GM12878 (cell line): Measurements from ENCODE around the gene ADGRD1. TPM values are rescaled to one million over a fixed set of nuclear protein-coding genes. Genes with fewer than 3 reads are reported as not detected.
A peak's percentile ranks its signal among the peaks of the same experiment; 100 is the strongest.

ENCODE experiments used
- ATAC-seq: fragments of 200-7000 bp; cut with Tn5 transposase; 3 replicates; pipeline ENCODE4 v1.9.1; 2020; ENCODE audit warnings: mild to moderate bottlenecking, moderate library complexity
- BruUV-seq: library from RNA; stranded (reverse); fragments of 400-500 nt; replicated peaks from 2 replicates; lab custom pipeline; 2021; lab: Mats Ljungman, UMichigan
- CTCF ChIA-PET: fragments of 300-600 bp; sonication (Branson Sonifier 250); formaldehyde crosslinking; extraction: SDS; loops from one replicate; lab custom pipeline; 2021; ENCODE audit warnings: inconsistent platforms; lab: Yijun Ruan, JAX
- POLR2A ChIA-PET: fragments of 350-600 bp; formaldehyde crosslinking; extraction: SDS; loops from one replicate; lab custom pipeline; 2021; ENCODE audit warnings: inconsistent platforms; lab: Charles Lee
- RAD21 ChIA-PET: fragments of 300-600 bp; sonication (Branson Sonifier 250); formaldehyde crosslinking; loops from one replicate; lab custom pipeline; 2023; ENCODE audit warnings: antibody characterized with exemption; ENCODE audit not compliant: unreplicated experiment; lab: Charles Lee
- SMC1A ChIA-PET: fragments of 300-600 bp; sonication (Branson Sonifier 250); formaldehyde crosslinking; loops from one replicate; lab custom pipeline; 2023; ENCODE audit not compliant: unreplicated experiment, uncharacterized antibody; lab: Charles Lee
- DNase-seq: peaks from one replicate; pipeline ENCODE4 v3.0.0-alpha.2; 2011; ENCODE audit warnings: low read depth, low spot score
- FAIRE-seq: peaks from 3 replicates; lab custom pipeline; 2011; peaks lifted over from hg19 to GRCh38; lab: Jason Lieb, UNC
- H2AFZ ChIP-seq: 2 replicates; pipeline ENCODE4 v1.6.0; 2011; ENCODE audit warnings: low read depth, low read length, control low read depth; ENCODE audit not compliant: control insufficient read depth
- H3K27ac ChIP-seq: 2 replicates; pipeline ENCODE4 v1.5.1; 2011; ENCODE audit warnings: control low read depth; ENCODE audit not compliant: control insufficient read depth, insufficient read depth
- H3K27me3 ChIP-seq, 2 experiments: replicated peaks in 1 of 2; 2 replicates each; pipeline versions ENCODE4 v1.6.0 to v1.6.1; 2011; ENCODE audit warnings: low read length in 1 of 2; ENCODE audit not compliant: control insufficient read depth in 2 of 2, insufficient read depth in 2 of 2
- H3K36me3 ChIP-seq, 2 experiments: 2 replicates each; pipeline ENCODE4 v1.5.1; 2011; ENCODE audit warnings: low read length in 1 of 2; ENCODE audit not compliant: control insufficient read depth in 2 of 2, insufficient read depth in 2 of 2
- H3K4me1 ChIP-seq: 2 replicates; pipeline ENCODE4 v1.6.1; 2011; ENCODE audit warnings: mild to moderate bottlenecking, low read length, moderate library complexity, mixed read lengths; ENCODE audit not compliant: control insufficient read depth, insufficient read depth
- H3K4me2 ChIP-seq: 2 replicates; pipeline ENCODE4 v1.6.0; 2011; ENCODE audit warnings: control low read depth; ENCODE audit not compliant: control insufficient read depth, insufficient read depth
- H3K4me3 ChIP-seq: fragments of 200-600 bp; sonication (generic); 2 replicates; pipeline ENCODE4 v1.5.1; 2016
- H3K79me2 ChIP-seq: 2 replicates; pipeline ENCODE4 v1.6.0; 2011; ENCODE audit warnings: low read length; ENCODE audit not compliant: control insufficient read depth, insufficient read depth
- H3K9ac ChIP-seq: 2 replicates; pipeline ENCODE4 v1.8.0; 2011; ENCODE audit warnings: low read length, control low read depth, mixed read lengths; ENCODE audit not compliant: control insufficient read depth, insufficient read depth
- H3K9me3 ChIP-seq: replicated peaks from 3 replicates; pipeline ENCODE4 v1.5.1; 2011; ENCODE audit warnings: mild to moderate bottlenecking, low read length; ENCODE audit not compliant: control insufficient read depth, insufficient read depth
- H4K20me1 ChIP-seq: 2 replicates; pipeline ENCODE4 v1.6.0; 2011; ENCODE audit not compliant: control insufficient read depth, insufficient read depth
- FOXM1 ChIP-seq: IDR thresholded peaks from 2 replicates; pipeline ENCODE4 v1.6.1; 2012; ENCODE audit warnings: low read depth, mild to moderate bottlenecking, inconsistent platforms, low read length, moderate library complexity
- RFX5 ChIP-seq: IDR thresholded peaks from 2 replicates; pipeline ENCODE4 v1.6.1; 2011; ENCODE audit warnings: low read depth, low read length, improper control_type of control experiment
- SPI1 ChIP-seq: IDR thresholded peaks from 2 replicates; pipeline ENCODE4 v1.6.1; 2011; ENCODE audit warnings: low read depth, mild to moderate bottlenecking, low read length, moderate library complexity, borderline replicate concordance; ENCODE audit not compliant: insufficient read depth
- WGBS: methylation state at CpG from one replicate; pipeline ENCODE4 v1.1.6; 2016; ENCODE audit warnings: low lambda C conversion rate; ENCODE audit not compliant: insufficient replicate concordance, insufficient coverage; ENCODE audit errors: missing lambda C conversion rate; 5-methylcytosine and 5-hydroxymethylcytosine counted together
- in situ Hi-C: fragments of 300-500 bp; cut with MboI; formaldehyde crosslinking; loops from 9 replicates; pipeline ENCODE4 v1.14.3; 2018; ENCODE audit warnings: mixed read lengths
- intact Hi-C: fragments of 100-400 bp; cut with micrococcal nuclease; formaldehyde crosslinking; loops from one replicate; pipeline ENCODE4 v1.14.2; 2022; ENCODE audit not compliant: unreplicated experiment
- polyA plus RNA-seq, 11 experiments: library from polyadenylated mRNA; depleted of rRNA in 4 of 11; unstranded in 6 of 11; stranded (reverse) in 5 of 11; fragments of >200 nt; fragmentation: Nextera tagmentation in 4 of 11; fragmentation: Illumina TruSeq in 1 of 11; extraction: Ambion mirVana in 4 of 11; extraction: Trizol in 1 of 11; gene quantifications; 1 replicate in 1 of 11; 2 replicates in 10 of 11; pipeline versions ENCODE4 v1.2.1 to v1.2.3, GENCODE V29; 2011 to 2016; ENCODE audit warnings: inconsistent platforms in 2 of 11, missing spikeins in 2 of 11, low read depth in 1 of 11
- total RNA-seq, 4 experiments: library from RNA; depleted of rRNA in 3 of 4; stranded (reverse); fragments of >200 nt in 3 of 4; fragmentation: Illumina TruSeq in 1 of 4; extraction: Trizol in 1 of 4; gene quantifications; 2 replicates each; pipeline versions ENCODE4 v1.2.1 to v1.2.3, GENCODE V29; 2013 to 2021
- TF ChIP-seq, protein P1 (sequence below): fragments of 150-350 bp; IDR thresholded peaks from 2 replicates; pipeline ENCODE4 v1.6.1; 2014; ENCODE audit warnings: mild to moderate bottlenecking, low read depth, low read length

The ADGRD1 gene
- total and polyA plus RNA-seq, 10 of the 15 experiments (the other 5 are each of a cell fraction or from before 2014, with no cell fraction given), result 0.15 to 12.7 (median 1.2) TPM

DNA sequence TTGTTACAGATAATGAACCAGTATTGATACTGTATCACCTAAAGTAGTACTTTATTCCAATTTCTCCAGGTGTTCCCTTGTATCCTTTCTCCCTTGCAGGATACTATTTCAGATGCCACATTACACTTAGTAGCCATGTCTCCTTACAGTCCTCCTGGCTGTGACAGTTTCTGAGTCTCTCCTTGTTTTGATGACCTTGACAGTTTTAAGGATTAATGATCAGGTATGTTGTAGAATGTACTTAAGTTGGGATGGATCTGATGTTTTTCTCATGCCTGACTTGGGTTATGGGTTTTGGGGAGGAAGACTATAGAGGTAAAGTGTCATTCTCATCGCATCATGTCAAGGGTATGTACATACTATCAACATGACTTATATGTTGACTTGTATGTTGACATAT, 193.6 kb downstream of the ADGRD1 start:
- DNase-seq, result no peak
- ATAC-seq, result no peak
- H4K20me1 ChIP-seq, result no peaks in the 10 kb centered on the region
- TF ChIP-seq, protein P1, sequence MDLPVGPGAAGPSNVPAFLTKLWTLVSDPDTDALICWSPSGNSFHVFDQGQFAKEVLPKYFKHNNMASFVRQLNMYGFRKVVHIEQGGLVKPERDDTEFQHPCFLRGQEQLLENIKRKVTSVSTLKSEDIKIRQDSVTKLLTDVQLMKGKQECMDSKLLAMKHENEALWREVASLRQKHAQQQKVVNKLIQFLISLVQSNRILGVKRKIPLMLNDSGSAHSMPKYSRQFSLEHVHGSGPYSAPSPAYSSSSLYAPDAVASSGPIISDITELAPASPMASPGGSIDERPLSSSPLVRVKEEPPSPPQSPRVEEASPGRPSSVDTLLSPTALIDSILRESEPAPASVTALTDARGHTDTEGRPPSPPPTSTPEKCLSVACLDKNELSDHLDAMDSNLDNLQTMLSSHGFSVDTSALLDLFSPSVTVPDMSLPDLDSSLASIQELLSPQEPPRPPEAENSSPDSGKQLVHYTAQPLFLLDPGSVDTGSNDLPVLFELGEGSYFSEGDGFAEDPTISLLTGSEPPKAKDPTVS, result no peak
- no peak for TF ChIP-seq RFX5
- ChIA-PET CTCF (no interaction called here), POLR2A (no interaction called here), RAD21 (no interaction called here), SMC1A (no interaction called here)
- H3K27me3 ChIP-seq, result no peaks in the 10 kb centered on the region; a peak in 1 of 4 replicates
- no TSS peak for BruUV-seq
- no peaks in the 10 kb centered on the region for H3K36me3 ChIP-seq
- no peak overlapping the region for H2AFZ ChIP-seq
- H3K4me3 ChIP-seq, result no peak overlapping the region
- H3K79me2 ChIP-seq, result no peaks in the 10 kb centered on the region
- in situ Hi-C loops, result no loop called here
- no peak overlapping the region for H3K4me2 ChIP-seq
- H3K9me3 ChIP-seq, result no peaks in the 10 kb centered on the region
- intact Hi-C loops, result loop anchor here (10.0 kb wide), 1 partner anchor 308 kb away; no protein-coding TSS in a partner anchor
- WGBS, result 65% methylated on average over 1 of the region's 1 CpG
- H3K4me1 ChIP-seq, result no peaks in the 10 kb centered on the region
- FAIRE-seq, result no peak
- no peak overlapping the region for H3K27ac ChIP-seq
- H3K9ac ChIP-seq, result no peak overlapping the region

DNA sequence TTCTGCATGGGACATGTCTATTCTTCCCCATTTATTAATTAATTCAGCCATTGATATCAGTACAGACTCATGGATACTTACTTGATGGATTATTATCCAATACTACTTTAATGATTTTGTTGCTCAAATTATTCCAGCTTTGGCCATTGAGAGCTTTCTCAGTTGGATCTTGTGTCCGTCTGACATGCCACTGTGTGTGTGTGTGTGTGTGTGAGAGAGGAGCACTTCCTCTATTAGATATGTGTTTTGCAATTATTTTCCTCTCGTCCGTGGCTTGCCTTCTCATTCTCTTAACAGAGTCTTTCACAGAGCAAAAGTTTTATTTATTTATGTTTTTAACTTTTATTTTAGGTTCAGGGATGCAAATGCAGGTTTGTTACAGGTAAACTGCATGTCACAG, 194.2 kb downstream of the ADGRD1 start:
- ATAC-seq (no peak), DNase-seq (no peak), FAIRE-seq (no peak)
- Histone ChIP-seq H4K20me1 (no peaks in the 10 kb centered on the region), H3K36me3 (no peaks in the 10 kb centered on the region), H3K4me3 (no peak overlapping the region), H3K4me2 (no peak overlapping the region), H2AFZ (no peak overlapping the region), H3K79me2 (no peaks in the 10 kb centered on the region), H3K4me1 (no peaks in the 10 kb centered on the region), H3K27ac (no peak overlapping the region), H3K9ac (no peak overlapping the region), H3K9me3 (no peaks in the 10 kb centered on the region), H3K27me3 (no peaks in the 10 kb centered on the region; a peak in 1 of 4 replicates)
- intact Hi-C loops, result loop anchor here (10.0 kb wide), 1 partner anchor 307 kb away; no protein-coding TSS in a partner anchor
- ChIA-PET SMC1A (no interaction called here), POLR2A (no interaction called here), CTCF (no interaction called here), RAD21 (no interaction called here)
- in situ Hi-C loops, result no loop called here
- no TSS peak for BruUV-seq
- WGBS, result 16% methylated on average over 3 of the region's 3 CpGs
- TF ChIP-seq SPI1, result peak; percentile 72; the same call in 1 of the 2 replicates
- TF ChIP-seq FOXM1, result no peak
